Cardiac muscle cell (in vitro differentiated cells and primary cell): ENCODE data around the gene SMAP1. TPM values are rescaled to one million over a fixed set of nuclear protein-coding genes. Genes with fewer than 3 reads are reported as not detected.
A peak's percentile ranks its signal among the peaks of the same experiment; 100 is the strongest.

Source experiments
- DNase-seq, 2 donors: peaks; one replicate each; pipeline versions ENCODE4 v3.0.0 to v3.0.0-alpha.2; 2010 to 2017; ENCODE audit warnings: low read depth in 1 of 2, low spot score in 1 of 2
- H3K27ac ChIP-seq: fragments of 200-600 bp; sonication (generic); 2 replicates; pipeline ENCODE4 v1.5.1; 2016
- H3K27me3 ChIP-seq: fragments of 200-600 bp; sonication (generic); 2 replicates; pipeline ENCODE4 v1.6.0; 2016; ENCODE audit warnings: control low read depth
- H3K36me3 ChIP-seq: fragments of 200-600 bp; sonication (generic); 2 replicates; pipeline ENCODE4 v1.5.1; 2016; ENCODE audit warnings: control low read depth
- H3K4me1 ChIP-seq: fragments of 200-600 bp; sonication (generic); 2 replicates; pipeline ENCODE4 v1.8.1; 2017; ENCODE audit warnings: low read depth, mild to moderate bottlenecking, mixed run types
- H3K4me3 ChIP-seq: fragments of 200-600 bp; sonication (generic); 2 replicates; pipeline ENCODE4 v1.5.1; 2016; ENCODE audit warnings: mild to moderate bottlenecking
- H3K9me3 ChIP-seq: fragments of 200-600 bp; sonication (generic); 2 replicates; pipeline ENCODE4 v1.5.1; 2017; ENCODE audit warnings: low read depth, mild to moderate bottlenecking, control low read depth
- CTCF ChIP-seq: IDR thresholded peaks from 2 replicates; pipeline ENCODE4 v1.5.1; 2012; ENCODE audit warnings: low read depth, mild to moderate bottlenecking, low read length
- polyA plus RNA-seq: library from polyadenylated mRNA; unstranded; fragments of >200 nt; fragmentation: Nextera tagmentation; extraction: Ambion mirVana; gene quantifications from 2 replicates; pipeline ENCODE4 v1.2.1, GENCODE V29; 2016
- total RNA-seq: library from RNA; depleted of rRNA; stranded (reverse); fragments of >200 nt; gene quantifications from 2 replicates; pipeline ENCODE4 v1.2.3, GENCODE V29; 2016

SMAP1 gene
- total and polyA plus RNA-seq, 2 experiments from 2014 or later: 37.7 to 43.1 TPM

GRCh38 chr6:70823651-70824050 is 156.0 kb downstream of the SMAP1 start:
- no peak for DNase-seq
- Histone ChIP-seq H3K27me3 (no peaks in the 10 kb centered on the region), H3K9me3 (no peaks in the 10 kb centered on the region), H3K36me3 (no peaks in the 10 kb centered on the region), H3K27ac (no peak overlapping the region), H3K4me1 (peaks cover 7% of the 10 kb centered on the region), H3K4me3 (no peak overlapping the region)
- TF ChIP-seq CTCF: no peak

- DNase-seq: no peak
- H3K36me3 ChIP-seq: no peaks in the 10 kb centered on the region
- TF ChIP-seq CTCF: no peak
- no peaks in the 10 kb centered on the region for H3K27me3 ChIP-seq
- H3K4me1 ChIP-seq: no peaks in the 10 kb centered on the region
- no peaks in the 10 kb centered on the region for H3K9me3 ChIP-seq
- H3K27ac ChIP-seq: no peak overlapping the region
- H3K4me3 ChIP-seq: no peak overlapping the region
Observed at GRCh38 chr6:70831427-70831826, 163.7 kb downstream of the SMAP1 start.

- H3K4me3 ChIP-seq: no peak overlapping the region
- DNase-seq: peak in 1 of 2 donors; percentile 15
- no peak for TF ChIP-seq CTCF
- H3K36me3 ChIP-seq: peaks cover 5% of the 10 kb centered on the region
- H3K27ac ChIP-seq: no peak overlapping the region
- no peaks in the 10 kb centered on the region for H3K9me3 ChIP-seq
- H3K4me1 ChIP-seq: no peaks in the 10 kb centered on the region
- no peaks in the 10 kb centered on the region for H3K27me3 ChIP-seq
Observed at GRCh38 chr6:70834520-70834919, 166.8 kb downstream of the SMAP1 start.

DNA sequence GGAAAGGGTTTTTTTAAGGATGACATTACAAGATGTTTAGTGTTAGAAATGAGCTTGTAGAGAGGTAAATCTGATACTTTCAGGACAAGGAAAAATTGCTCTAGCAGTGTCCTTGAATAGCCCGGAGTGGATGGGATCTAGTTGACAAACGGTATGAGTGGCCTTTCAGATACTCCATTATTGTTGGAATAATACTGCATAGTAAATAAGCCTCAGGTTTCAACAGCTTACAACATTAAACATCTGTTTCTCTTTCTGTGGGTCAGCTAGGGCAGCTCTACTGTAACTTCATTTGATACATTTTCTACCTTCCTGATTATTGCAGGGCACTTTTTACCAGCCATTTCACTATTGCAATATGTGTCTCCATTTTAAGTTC is 171.2 kb downstream of the SMAP1 start:
- TF ChIP-seq CTCF: no peak
- H3K4me3 ChIP-seq: no peak overlapping the region
- no peak for DNase-seq
- no peaks in the 10 kb centered on the region for H3K27me3 ChIP-seq
- H3K36me3 ChIP-seq: peaks cover 5% of the 10 kb centered on the region
- H3K9me3 ChIP-seq: no peaks in the 10 kb centered on the region
- H3K27ac ChIP-seq: no peak overlapping the region
- H3K4me1 ChIP-seq: no peaks in the 10 kb centered on the region

DNA sequence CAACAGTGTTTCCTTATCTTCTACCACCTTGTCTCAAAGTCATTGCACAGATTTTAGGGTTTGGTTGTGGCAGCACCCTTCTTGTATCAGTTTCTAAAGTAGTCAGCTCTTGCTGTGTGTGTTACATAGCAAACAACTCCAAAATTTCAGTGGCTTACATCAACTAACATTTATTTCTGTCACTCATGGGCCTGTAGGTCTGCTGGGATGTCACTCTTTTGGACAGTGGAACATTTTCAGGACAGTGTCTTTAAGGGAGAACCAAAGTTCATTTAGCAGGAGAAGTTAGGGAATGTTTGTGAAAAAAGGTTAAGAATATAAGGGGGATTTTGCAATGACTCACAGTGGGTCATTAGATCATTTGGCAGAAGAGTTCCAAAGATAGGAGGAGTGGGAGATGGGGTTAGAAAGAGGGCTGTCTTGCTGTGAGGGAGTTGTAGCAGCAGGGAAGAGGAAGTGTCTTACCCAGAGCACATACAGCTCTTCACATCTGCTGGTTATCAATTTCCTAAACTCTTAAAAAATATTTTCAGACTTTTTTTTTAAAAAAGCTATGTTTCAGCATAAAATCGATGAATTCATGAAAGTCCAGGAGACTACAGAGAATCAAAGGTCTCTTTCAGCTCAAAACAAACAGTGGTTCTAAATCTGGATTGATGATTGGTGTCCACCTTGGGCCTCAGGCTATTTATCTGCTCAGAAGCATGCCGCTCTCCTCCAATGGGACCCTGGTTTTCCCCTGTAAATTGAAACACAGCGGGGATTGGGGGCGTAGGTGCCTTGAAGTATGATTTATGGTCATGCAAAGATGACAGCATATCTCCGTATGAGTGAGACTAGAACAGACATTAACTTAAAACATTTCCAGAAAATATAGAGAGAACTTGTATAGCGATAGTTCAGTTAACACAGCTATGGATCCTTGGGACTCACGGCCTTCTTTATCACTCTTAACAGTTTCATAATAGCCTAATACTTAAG is 171.9 kb downstream of the SMAP1 start:
- H3K4me3 ChIP-seq: no peak overlapping the region
- peaks cover 5% of the 10 kb centered on the region for H3K36me3 ChIP-seq
- no peak for DNase-seq
- TF ChIP-seq CTCF: no peak
- no peaks in the 10 kb centered on the region for H3K4me1 ChIP-seq
- H3K27me3 ChIP-seq: no peaks in the 10 kb centered on the region
- H3K27ac ChIP-seq: no peak overlapping the region
- no peaks in the 10 kb centered on the region for H3K9me3 ChIP-seq
